Rectal smooth muscle tissue (tissue), 1 donor: ENCODE data around the gene HOXB2.

Experiments used
- H3K27ac ChIP-seq: one replicate; pipeline ENCODE4 v1.7.0; 2013; ENCODE audit warnings: low read depth, low read length, inconsistent platforms
- H3K27me3 ChIP-seq: one replicate; pipeline ENCODE4 v1.7.0; 2013; ENCODE audit warnings: low read length; ENCODE audit not compliant: control insufficient read depth, insufficient read depth
- H3K36me3 ChIP-seq: one replicate; pipeline ENCODE4 v1.7.0; 2013; ENCODE audit warnings: low read length; ENCODE audit not compliant: control insufficient read depth, insufficient read depth
- H3K4me1 ChIP-seq: one replicate; pipeline ENCODE4 v1.7.0; 2013; ENCODE audit warnings: low read length; ENCODE audit not compliant: control insufficient read depth, insufficient read depth
- H3K4me3 ChIP-seq: one replicate; pipeline ENCODE4 v1.7.0; 2013; ENCODE audit warnings: low read length
- H3K9ac ChIP-seq: one replicate; pipeline ENCODE4 v1.7.0; 2013; ENCODE audit warnings: low read length

HOXB2 gene

DNA sequence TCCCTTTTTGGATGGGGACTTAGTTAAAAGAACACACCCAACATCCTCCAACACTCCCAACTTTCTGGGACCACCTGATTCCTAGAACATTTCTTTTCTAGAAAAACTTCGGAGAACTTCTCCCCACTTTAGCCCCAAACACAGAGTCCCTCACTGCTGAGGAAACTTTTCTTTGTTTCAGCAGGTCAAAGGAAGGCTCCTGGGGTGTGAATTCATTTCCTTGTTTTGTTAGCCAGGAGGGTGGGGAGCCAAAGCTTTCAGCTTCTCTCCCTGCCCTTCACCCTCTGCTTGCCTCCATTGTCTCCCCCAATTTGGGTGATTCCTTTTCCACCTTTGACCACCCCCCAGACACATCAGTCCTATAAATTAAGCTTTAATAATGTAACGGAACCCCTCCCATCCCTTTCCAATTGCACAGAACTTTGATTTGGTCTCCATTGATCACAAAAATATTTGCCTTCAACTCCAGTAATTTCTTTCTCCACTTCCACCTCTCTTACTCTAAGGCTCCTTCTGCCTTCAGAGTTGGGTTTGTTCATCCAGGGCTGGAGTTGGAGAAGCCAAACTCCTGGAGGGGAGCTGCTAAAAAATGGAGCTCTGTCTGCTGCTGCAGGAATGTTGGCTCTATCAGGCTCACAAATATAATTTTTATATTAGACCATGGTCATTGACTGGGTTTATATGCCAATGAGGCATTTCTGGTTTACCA is 22.9 kb upstream of the HOXB2 start:
- H3K4me3 ChIP-seq: peak overlapping the region; percentile 50
- H3K4me1 ChIP-seq: peaks cover 73% of the 10 kb centered on the region
- H3K9ac ChIP-seq: no peak overlapping the region
- no peaks in the 10 kb centered on the region for H3K27me3 ChIP-seq
- peak overlapping the region; percentile 70 for H3K27ac ChIP-seq
- H3K36me3 ChIP-seq: no peaks in the 10 kb centered on the region

GRCh38 chr17:48567209-48567608 is 22.3 kb upstream of the HOXB2 start:
- peaks cover 73% of the 10 kb centered on the region for H3K4me1 ChIP-seq
- H3K27ac ChIP-seq: peak overlapping the region; percentile 70
- H3K27me3 ChIP-seq: no peaks in the 10 kb centered on the region
- peak overlapping the region; percentile 25 for H3K4me3 ChIP-seq
- H3K36me3 ChIP-seq: no peaks in the 10 kb centered on the region
- H3K9ac ChIP-seq: no peak overlapping the region

GRCh38 chr17:48566717-48567116 is 21.8 kb upstream of the HOXB2 start:
- Histone ChIP-seq H3K4me3 (no peak overlapping the region), H3K4me1 (peaks cover 71% of the 10 kb centered on the region), H3K9ac (no peak overlapping the region), H3K36me3 (no peaks in the 10 kb centered on the region), H3K27ac (peak overlapping the region; percentile 70), H3K27me3 (no peaks in the 10 kb centered on the region)

DNA sequence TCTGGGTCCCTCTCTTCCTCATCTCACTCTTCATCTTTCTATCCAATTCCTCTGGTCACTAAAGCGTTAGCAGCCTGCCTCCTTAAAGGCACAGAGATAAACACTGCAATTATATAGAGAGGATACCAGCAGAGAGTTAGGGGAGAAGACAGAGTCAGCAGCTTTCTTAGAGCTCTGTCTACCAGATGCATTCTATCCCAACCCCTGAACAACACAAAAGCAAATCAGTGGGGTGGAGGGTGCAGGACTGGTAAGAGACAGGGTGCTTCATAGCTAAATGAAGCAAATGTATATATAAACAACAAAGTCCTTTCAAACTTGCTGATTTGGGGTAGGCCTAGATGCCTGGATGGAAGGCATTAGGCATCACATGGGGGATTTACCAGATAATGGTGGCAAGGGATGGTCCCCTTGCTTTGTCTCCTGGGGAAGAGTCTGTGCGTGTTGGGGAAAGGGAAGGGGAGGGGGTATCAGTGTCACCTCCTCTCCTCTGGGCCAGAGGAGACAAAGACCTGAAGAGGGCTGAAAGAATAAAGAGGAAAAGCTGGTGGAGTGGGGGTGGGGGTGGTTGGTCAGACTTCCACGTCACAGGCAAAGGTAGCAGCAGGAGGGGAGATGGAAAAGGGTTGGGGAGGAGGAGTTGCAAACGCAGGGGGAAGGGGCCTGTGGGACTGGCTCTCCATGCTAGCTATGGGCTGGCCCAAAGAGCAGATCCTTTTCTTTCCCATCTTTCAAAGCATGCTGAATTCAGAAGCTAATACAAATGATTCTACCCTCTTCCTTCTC is 21.2 kb upstream of the HOXB2 start:
- Histone ChIP-seq H3K4me3 (no peak overlapping the region), H3K9ac (no peak overlapping the region), H3K36me3 (no peaks in the 10 kb centered on the region), H3K27ac (peak overlapping the region; percentile 44), H3K4me1 (peaks cover 73% of the 10 kb centered on the region), H3K27me3 (no peaks in the 10 kb centered on the region)

DNA sequence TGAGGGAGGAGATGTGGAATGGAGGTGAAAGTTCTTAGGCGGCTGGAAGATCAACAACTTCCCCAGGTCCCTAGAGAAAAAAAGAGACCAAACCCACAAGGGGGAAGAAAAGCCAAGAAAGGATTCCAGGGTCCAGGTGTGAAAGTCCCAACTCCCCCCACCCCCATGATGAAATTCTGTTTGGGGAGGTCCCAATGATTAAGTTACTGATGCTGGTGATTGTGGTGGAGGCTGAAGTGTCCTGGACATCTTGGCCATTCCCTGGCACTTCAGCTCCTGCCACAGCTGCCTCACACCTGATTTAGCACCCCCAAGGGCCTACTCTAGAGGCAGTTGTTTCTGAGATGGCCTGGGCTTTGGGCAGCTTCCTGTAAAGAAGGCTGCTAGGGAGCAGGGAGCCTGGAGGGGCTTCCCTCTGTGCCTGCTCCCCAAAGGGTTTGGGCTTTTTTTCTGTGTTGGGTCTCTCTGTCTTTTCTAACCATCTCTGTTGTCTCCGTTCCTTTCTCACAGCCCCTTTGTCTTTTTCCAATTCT is 20.2 kb upstream of the HOXB2 start:
- H3K27me3 ChIP-seq: no peaks in the 10 kb centered on the region
- H3K4me1 ChIP-seq: peaks cover 72% of the 10 kb centered on the region
- no peak overlapping the region for H3K9ac ChIP-seq
- H3K4me3 ChIP-seq: peak overlapping the region; percentile 54
- peak overlapping the region; percentile 86 for H3K27ac ChIP-seq
- H3K36me3 ChIP-seq: no peaks in the 10 kb centered on the region

DNA sequence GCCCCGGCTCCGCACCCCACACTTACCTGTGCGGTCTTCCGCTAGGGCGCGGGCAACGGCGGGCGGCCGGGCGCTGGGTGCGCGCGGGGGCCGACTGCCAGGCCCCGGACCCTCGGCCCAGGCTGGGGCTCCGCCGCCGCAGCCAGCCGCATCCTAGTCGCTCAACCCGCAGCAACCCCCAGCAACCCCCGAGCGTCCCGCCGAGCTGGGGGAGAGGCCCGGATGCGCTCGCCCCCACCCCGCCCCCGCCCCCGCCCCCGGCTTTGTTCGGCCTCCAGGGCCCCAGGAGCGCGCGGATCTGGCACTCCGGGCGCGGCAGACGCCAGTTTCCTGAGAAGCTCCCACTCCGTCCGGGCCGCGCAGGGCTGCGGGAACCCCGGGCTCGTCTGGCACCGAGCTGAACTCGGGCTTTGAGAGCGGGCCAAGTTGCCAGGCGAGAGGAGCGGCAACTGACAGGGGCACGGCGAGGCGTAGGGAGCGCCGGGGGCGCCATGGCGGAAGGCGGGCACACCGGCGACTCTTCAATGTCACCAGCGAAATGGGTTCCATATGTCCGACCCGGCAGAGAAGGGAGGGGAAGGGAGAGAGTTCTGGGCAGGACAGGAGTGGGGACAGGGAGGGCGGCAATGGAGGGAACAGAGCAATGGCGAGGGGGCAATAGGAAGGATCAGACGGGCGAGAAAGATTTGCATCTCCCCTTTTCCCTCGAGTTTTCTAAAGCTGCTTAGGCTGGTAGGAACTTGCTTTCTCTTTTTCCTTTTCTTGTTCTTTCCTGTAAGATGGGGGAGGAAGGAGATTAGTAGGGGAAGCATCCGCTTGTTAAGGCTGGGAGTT is 19.5 kb upstream of the HOXB2 start:
- Histone ChIP-seq H3K4me3 (peak overlapping the region; percentile 54), H3K27ac (peak overlapping the region; percentile 86), H3K27me3 (no peaks in the 10 kb centered on the region), H3K9ac (peak overlapping the region; percentile 42), H3K4me1 (peaks cover 72% of the 10 kb centered on the region), H3K36me3 (no peaks in the 10 kb centered on the region)

DNA sequence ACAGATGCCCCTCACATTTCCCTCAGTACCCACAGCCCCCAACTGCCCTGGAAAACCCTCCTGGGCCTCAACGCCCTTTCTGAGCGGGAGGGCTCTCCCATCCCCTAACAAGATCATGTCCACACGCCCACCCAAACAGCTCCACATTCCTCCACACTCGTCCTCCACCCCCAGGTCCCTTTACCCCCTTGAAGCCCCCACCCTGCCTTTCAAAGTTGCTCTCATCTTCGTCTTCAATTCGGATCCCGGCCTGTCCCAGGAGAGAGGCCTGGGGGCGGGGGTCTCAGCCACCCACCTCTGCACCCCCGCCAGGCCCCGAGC is 18.9 kb upstream of the HOXB2 start:
- H3K27me3 ChIP-seq: no peaks in the 10 kb centered on the region
- H3K27ac ChIP-seq: peak overlapping the region; percentile 85
- H3K9ac ChIP-seq: no peak overlapping the region
- H3K36me3 ChIP-seq: no peaks in the 10 kb centered on the region
- peak overlapping the region; percentile 17 for H3K4me3 ChIP-seq
- peaks cover 77% of the 10 kb centered on the region for H3K4me1 ChIP-seq

- Histone ChIP-seq H3K36me3 (no peaks in the 10 kb centered on the region), H3K9ac (no peak overlapping the region), H3K4me1 (peaks cover 80% of the 10 kb centered on the region), H3K27me3 (no peaks in the 10 kb centered on the region), H3K4me3 (peak overlapping the region; percentile 17), H3K27ac (peak overlapping the region; percentile 85)
Measured at GRCh38 chr17:48563385-48563838, 18.5 kb upstream of the HOXB2 start.

DNA sequence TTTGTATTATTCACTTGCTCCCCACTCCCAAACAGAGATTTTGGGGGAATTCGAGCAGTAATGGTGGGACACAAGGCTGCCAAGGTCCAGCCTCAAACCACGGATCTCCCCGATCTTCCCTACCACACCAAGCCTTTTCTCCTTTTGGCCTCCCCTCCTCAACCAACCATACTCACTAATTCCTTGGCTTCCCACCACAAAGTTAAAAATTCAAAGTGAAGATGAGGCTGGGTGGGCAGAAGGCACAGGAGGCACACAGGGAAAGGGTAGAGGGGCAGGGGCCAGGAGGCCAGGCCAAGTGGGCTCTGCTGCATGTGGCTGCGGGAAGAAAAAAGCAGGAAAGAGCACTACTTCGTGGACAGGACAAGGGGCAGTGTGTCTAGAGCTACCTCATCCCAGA is 18.0 kb upstream of the HOXB2 start:
- no peaks in the 10 kb centered on the region for H3K27me3 ChIP-seq
- H3K9ac ChIP-seq: no peak overlapping the region
- H3K27ac ChIP-seq: peak overlapping the region; percentile 85
- H3K4me3 ChIP-seq: peak overlapping the region; percentile 17
- peaks cover 81% of the 10 kb centered on the region for H3K4me1 ChIP-seq
- no peaks in the 10 kb centered on the region for H3K36me3 ChIP-seq

- no peaks in the 10 kb centered on the region for H3K36me3 ChIP-seq
- H3K27me3 ChIP-seq: no peaks in the 10 kb centered on the region
- H3K4me3 ChIP-seq: peak overlapping the region; percentile 17
- peak overlapping the region; percentile 85 for H3K27ac ChIP-seq
- H3K9ac ChIP-seq: no peak overlapping the region
- peaks cover 81% of the 10 kb centered on the region for H3K4me1 ChIP-seq
Measured at GRCh38 chr17:48561884-48562810, 17.2 kb upstream of the HOXB2 start.
